Measurements from ENCODE around the gene NADSYN1.
A peak's percentile ranks its signal among the peaks of the same experiment; 100 is the strongest.

Gene NADSYN1

DNA sequence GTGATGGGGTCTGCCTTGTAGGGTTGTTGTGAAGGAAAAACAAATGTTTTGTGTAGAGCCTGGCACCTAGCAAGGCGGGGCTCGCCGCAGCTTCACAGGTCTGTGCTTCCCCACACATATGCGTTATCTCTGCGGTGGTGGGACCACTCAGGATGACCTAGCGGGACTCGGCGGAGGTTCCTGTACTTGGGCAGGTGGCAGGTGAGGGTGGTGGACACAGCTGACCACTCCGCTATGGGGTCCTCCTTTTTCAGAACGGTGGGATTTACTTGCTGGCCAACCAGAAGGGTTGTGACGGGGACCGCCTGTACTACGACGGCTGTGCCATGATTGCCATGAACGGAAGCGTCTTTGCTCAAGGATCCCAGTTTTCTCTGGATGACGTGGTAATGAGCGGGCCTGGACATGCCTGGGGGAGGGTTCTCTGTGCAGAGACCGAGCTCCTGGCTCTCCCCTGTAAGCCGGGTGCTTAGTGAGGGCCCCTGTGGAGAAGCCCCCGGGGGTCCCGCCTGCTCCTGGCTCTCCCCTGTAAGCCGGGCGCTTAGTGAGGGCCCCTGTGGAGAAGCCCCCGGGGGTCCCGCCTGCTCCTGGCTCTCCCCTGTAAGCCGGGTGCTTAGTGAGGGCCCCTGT, 21.3 kb downstream of the NADSYN1 start:
- no peak for DNase-seq

GRCh38 chr11:71474771-71475483, 21.9 kb downstream of the NADSYN1 start:
- no peak for DNase-seq

- DNase-seq = no peak
Observed at GRCh38 chr11:71476031-71476430, 23.0 kb downstream of the NADSYN1 start.

- no peak for DNase-seq
Observed at GRCh38 chr11:71476926-71477640, 24.1 kb downstream of the NADSYN1 start.

- no peak for DNase-seq
Observed at GRCh38 chr11:71477641-71478527, 24.9 kb downstream of the NADSYN1 start.

DNA sequence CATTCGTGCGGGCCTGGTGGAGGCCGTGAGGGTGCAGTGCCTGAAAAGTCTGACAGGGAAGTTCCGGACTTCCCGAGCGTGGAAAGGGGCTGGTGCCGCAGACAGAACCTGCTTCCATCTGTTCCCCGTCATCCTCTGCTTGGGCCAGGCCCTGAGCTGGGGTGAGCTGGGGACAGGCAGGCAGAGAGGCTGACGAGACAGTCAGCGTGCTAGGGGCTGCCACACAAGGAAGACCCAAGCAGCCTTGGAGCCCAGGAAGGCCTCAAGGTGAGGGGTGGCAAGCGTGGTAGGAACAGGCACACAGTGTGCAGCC, 25.5 kb downstream of the NADSYN1 start:
- no peak for DNase-seq

- DNase-seq = no peak
Observed at GRCh38 chr11:71481101-71481960, 28.3 kb downstream of the NADSYN1 start.

- no peak for DNase-seq
Observed at GRCh38 chr11:71482216-71482615, 29.2 kb downstream of the NADSYN1 start.

- DNase-seq = no peak
Observed at GRCh38 chr11:71482746-71483364, 29.9 kb downstream of the NADSYN1 start.

DNA sequence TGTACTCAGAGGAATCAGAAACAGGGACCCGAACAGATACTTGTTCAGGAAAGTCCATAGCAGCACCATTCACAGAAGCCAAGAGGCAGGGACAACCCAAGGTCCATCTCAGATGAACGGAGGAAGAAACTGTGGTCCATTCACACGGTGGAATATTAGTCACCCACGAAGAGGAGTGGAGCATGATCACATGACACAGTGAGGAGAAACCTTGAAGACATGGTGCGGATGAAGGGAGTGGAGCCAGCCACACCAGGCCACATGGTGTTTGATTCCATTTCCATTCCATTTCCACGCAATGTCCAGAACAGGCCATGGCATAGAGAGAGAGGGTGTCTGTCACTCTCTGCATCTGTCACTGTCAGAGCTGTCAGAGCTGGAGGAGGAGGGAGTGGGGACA, 30.7 kb downstream of the NADSYN1 start:
- no peak for DNase-seq

GRCh38 chr11:71484248-71485062, 31.5 kb downstream of the NADSYN1 start:
- no peak for DNase-seq

DNA sequence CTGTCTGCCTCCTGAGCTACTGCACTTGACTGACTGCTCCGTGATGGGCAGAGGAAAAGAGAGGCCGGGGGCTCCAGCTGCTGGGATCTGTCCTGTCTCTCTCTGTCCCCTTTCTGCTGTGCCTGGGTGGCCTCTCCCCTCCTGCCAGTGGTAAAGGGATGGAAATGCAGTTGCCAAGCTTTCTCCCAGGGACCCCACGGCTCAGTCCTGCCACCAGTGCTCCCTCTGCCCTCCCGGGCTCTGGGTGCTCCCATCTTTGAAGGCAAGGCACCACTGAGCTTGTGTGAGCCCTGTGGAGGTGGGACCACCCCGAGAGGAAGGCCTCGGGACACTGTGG, 32.0 kb downstream of the NADSYN1 start:
- no peak for DNase-seq

GRCh38 chr11:71485466-71485865, 32.5 kb downstream of the NADSYN1 start:
- no peak for DNase-seq

DNA sequence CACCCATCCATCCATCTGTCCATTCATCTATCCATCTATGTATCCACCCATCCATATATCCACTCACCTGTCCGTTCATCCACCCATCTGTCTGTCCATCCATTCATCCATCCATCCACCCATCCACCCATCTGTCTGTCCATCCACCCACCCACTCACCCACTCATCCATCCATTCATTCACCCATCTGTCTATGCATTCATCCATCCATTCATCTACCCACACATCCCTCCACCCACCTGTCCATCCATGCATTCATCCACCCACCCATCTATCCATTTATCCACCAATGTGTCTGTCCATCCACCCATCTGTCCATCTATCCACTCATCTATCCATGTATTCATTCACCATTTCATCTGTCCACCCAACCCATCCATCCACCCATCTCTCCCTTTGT, 33.3 kb downstream of the NADSYN1 start:
- no peak for DNase-seq

GRCh38 chr11:71488681-71489270, 35.8 kb downstream of the NADSYN1 start:
- DNase-seq = no peak

- DNase-seq = peak in 1 of 5 donors; percentile 56
Observed at GRCh38 chr11:71489311-71490043, 36.5 kb downstream of the NADSYN1 start.

DNA sequence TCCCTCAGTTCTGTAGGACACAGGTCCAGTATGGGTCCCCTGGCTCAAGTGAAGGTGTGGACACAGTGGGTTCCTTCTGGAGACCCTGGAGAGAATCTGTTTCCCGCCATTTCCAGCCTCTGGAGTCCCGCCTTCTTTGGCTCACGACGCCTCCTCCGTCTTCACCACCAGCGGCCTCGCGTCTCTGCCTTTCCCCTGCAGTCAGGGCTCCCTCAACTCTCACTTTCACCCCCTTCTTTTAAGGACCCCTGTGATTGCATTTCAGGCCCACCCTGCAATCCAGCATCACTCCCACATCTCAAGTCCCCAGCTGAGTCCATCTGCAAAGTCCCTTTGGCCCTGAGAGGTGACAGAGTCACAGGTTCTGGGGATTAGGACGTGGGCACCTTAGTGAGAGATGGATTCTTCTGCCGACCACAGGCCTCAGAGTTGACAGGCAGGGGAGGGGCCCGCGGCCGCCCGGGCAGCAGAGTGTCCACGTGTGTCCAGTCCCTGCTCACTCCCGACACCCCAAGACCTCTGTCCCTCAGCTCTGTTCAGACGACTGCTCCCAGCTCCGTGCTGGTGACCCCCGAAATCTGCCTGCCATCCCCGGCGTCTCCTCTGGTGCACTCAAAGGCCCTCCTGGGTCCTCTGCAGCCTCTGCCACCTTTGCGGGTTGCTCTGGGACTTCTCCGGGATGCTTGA, 37.2 kb downstream of the NADSYN1 start:
- no peak for DNase-seq

DNA sequence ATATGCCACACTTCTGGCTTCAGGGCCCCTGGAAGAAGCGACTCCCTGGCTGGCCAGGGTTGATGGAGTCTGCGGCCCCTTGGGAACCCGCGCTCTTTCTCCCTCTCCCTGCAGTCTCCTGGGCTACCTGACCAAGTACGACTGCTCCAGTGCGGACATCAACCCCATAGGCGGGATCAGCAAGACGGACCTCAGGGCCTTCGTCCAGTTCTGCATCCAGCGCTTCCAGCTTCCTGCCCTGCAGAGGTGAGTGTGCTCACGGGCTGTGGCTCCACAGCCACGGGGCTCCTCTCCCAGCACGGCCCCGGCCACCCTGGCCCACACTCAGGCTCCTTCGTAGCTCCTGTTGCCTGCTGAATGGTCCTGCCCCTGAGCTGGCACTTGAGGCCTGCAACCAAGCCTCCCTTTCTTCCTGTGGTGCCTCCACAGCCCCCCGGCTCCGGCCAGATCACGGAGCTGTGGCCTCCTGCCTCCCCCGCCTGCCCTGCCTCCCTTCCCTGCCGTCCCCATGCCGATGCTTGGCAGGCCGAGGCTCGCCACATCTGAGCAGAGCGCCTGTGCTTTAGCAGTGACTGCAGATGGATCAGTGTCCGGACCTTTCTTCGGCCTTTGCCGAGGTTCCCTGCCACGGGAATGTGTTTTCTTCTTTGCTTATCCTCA, 37.9 kb downstream of the NADSYN1 start:
- DNase-seq = no peak

DNA sequence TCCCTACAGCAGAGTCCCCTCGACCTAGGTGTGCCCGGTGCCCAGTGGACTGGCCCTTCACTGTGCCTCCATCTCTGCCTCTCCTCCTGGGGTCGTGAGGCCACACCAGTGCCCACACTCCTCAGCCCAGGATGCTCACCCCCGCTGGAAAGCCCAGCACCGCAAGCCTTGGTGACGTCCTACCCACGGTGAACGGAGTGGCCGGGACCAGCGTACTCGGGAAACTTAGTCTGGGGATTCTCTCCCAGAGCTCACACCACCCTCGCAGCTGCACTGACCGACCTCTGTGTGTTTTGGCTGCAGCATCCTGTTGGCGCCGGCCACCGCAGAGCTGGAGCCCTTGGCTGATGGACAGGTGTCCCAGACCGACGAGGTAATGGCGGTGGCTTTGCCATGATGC, 38.5 kb downstream of the NADSYN1 start:
- DNase-seq = no peak
